Mammary epithelial cell (primary cell): Measurements from ENCODE around the gene CHGA.

ENCODE experiments used
- CTCF ChIP-seq, 2 donors: IDR thresholded peaks in 1 of 2; conservative IDR thresholded peaks in 1 of 2; 2 replicates each; pipeline ENCODE4 v1.5.1; 2011 to 2012; ENCODE audit warnings: inconsistent platforms in 2 of 2, low read length in 2 of 2, mild to moderate bottlenecking in 2 of 2, control low read depth in 1 of 2, low read depth in 1 of 2; ENCODE audit not compliant: insufficient read depth in 1 of 2; ENCODE audit errors: extremely low read depth in 1 of 2
- EZH2 ChIP-seq: IDR thresholded peaks from 2 replicates; pipeline ENCODE4 v1.6.1; 2012; ENCODE audit warnings: low read length, inconsistent platforms, borderline replicate concordance

- TF ChIP-seq CTCF (conservative IDR thresholded peaks at IDR 0.05 in 1 of 2, IDR thresholded peaks at IDR 0.05 in 1 of 2; ENCODE audit: extremely low read depth in 1 of 2, insufficient read depth in 1 of 2, low read depth in 1 of 2, low read length in 2 of 2) (no peak), EZH2 (no peak)
These were observed 25.7 kb downstream of the CHGA start for GRCh38 chr14:92948647-92949046.
